ENCODE measurements around the gene ALMS1. TPM values are rescaled to one million over a fixed set of nuclear protein-coding genes. Genes with fewer than 3 reads are reported as not detected.

Gene ALMS1
- total and polyA plus RNA-seq, 2 donors (not counting 3 experiments of a cell fraction or from before 2014, with no cell fraction given), result 5.7 to 15.4 TPM

DNA sequence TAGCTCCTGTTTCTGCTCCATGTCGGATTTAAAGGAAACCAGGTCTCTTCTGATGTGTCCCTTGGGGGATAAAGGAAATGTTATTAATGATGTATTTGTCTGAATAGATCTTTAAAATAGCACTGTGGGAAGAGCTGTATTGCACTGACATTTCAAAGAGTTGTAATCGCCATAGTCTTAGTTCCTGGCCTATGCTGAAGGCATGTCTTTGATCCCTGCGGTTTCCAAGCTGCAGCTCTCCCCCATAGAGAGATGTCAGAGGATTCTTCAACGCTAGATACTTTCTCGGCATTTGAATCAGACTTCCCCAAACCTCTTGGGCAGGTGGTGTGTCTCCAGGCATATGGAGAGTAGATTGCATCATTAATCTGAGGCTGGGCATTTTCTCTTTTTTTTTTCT is 216.1 kb downstream of the ALMS1 start:
- no peak overlapping the region for H2AFZ ChIP-seq (ENCODE audit: low read depth, low read length)
- H3K9ac ChIP-seq (replicated peaks; ENCODE audit: extremely low read depth, insufficient read depth, low read length), result no peak overlapping the region
- CTCF ChIA-PET, result no interaction called here
- dilution Hi-C loops (cut with MboI; ENCODE audit: extremely low pct_ligation_motif_present, low sequenced_read_pairs), result no loop called here
- TF ChIP-seq FOS (IDR thresholded peaks at IDR 0.05; ENCODE audit: borderline replicate concordance, insufficient read depth, low read length) (no peak), GATA2 (IDR thresholded peaks at IDR 0.05; ENCODE audit: insufficient read depth, insufficient read length, low read depth, low read length) (no peak), MYC (IDR thresholded peaks at IDR 0.05; ENCODE audit: low read depth, low read length) (no peak), JUN (IDR thresholded peaks at IDR 0.05; ENCODE audit: borderline replicate concordance, insufficient read depth, insufficient read length, low read depth) (no peak), EZH2 (IDR thresholded peaks at IDR 0.05; ENCODE audit: borderline replicate concordance, low read depth, low read length, severe bottlenecking) (no peak), POLR2AphosphoS5 (IDR thresholded peaks at IDR 0.05; ENCODE audit: insufficient read depth, low read depth, low read length) (no peak), POLR2A (IDR thresholded peaks at IDR 0.05; ENCODE audit: low read depth, low read length) (no peak)
- TF ChIP-seq, protein P1, sequence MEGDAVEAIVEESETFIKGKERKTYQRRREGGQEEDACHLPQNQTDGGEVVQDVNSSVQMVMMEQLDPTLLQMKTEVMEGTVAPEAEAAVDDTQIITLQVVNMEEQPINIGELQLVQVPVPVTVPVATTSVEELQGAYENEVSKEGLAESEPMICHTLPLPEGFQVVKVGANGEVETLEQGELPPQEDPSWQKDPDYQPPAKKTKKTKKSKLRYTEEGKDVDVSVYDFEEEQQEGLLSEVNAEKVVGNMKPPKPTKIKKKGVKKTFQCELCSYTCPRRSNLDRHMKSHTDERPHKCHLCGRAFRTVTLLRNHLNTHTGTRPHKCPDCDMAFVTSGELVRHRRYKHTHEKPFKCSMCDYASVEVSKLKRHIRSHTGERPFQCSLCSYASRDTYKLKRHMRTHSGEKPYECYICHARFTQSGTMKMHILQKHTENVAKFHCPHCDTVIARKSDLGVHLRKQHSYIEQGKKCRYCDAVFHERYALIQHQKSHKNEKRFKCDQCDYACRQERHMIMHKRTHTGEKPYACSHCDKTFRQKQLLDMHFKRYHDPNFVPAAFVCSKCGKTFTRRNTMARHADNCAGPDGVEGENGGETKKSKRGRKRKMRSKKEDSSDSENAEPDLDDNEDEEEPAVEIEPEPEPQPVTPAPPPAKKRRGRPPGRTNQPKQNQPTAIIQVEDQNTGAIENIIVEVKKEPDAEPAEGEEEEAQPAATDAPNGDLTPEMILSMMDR (IDR thresholded peaks at IDR 0.05; ENCODE audit: extremely low read depth in 1 of 2, insufficient read depth in 1 of 2, low read depth in 1 of 2, low read length in 2 of 2), result no peak
- TF ChIP-seq, protein P2, sequence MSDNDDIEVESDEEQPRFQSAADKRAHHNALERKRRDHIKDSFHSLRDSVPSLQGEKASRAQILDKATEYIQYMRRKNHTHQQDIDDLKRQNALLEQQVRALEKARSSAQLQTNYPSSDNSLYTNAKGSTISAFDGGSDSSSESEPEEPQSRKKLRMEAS (IDR thresholded peaks at IDR 0.05; ENCODE audit: insufficient read depth, insufficient read length), result no peak
- H3K9me3 ChIP-seq (replicated peaks; ENCODE audit: control insufficient read depth, insufficient read depth, low read length), result no peaks in the 10 kb centered on the region
- BruUV-seq (replicated peaks), result no TSS peak
- peaks cover 0 to 4% of the 10 kb centered on the region in 2 experiments for H3K36me3 ChIP-seq (ENCODE audit: control insufficient read depth in 2 of 2, extremely low read depth in 1 of 2, insufficient read depth in 2 of 2, low read length in 2 of 2)
- POLR2A ChIA-PET, result no interaction called here
- no peaks in the 10 kb centered on the region for H3K79me2 ChIP-seq (ENCODE audit: control insufficient read depth, insufficient read depth, low read length)
- no peak overlapping the region for H3K27ac ChIP-seq (ENCODE audit: insufficient read depth, low read depth, low read length)
- H3K9me1 ChIP-seq (replicated peaks; ENCODE audit: control insufficient read depth, extremely low read depth, insufficient read depth, low read length), result no peaks in the 10 kb centered on the region
- intact Hi-C loops (cut with micrococcal nuclease), result no loop called here
- no peak overlapping the region for H3K4me2 ChIP-seq (ENCODE audit: insufficient read depth, low read length)
- no peak for DNase-seq (ENCODE audit: low read depth, low spot score)
- H3K27me3 ChIP-seq (ENCODE audit: control insufficient read depth in 2 of 2, insufficient read depth in 2 of 2, low read length in 2 of 2), result no peaks in the 10 kb centered on the region
- FAIRE-seq, result no peak
- no peak overlapping the region for H3K4me3 ChIP-seq (replicated peaks in 1 of 3; ENCODE audit: insufficient read depth in 1 of 3, low read depth in 1 of 3, low read length in 3 of 3)
- no peaks in the 10 kb centered on the region for H3K4me1 ChIP-seq (ENCODE audit: control insufficient read depth, extremely low read depth, insufficient read depth, low read length)
- no peaks in the 10 kb centered on the region for H4K20me1 ChIP-seq (replicated peaks; ENCODE audit: control insufficient read depth, extremely low read depth, insufficient read depth, low read length)
